GM18951 (cell line): ENCODE measurements around the gene PPCS.

ENCODE experiments used
- POLR2A ChIP-seq: IDR thresholded peaks from 4 replicates; pipeline ENCODE4 v1.6.1; 2011; ENCODE audit warnings: mild to moderate bottlenecking; ENCODE audit not compliant: insufficient read length, insufficient read depth; ENCODE audit errors: extremely low read depth
- in situ Hi-C: fragments of 300-500 bp; cut with MboI; formaldehyde crosslinking; loops from one replicate; pipeline ENCODE4 v1.12.0; 2022; ENCODE audit warnings: low sequenced_read_pairs, mixed read lengths, inconsistent platforms; ENCODE audit not compliant: unreplicated experiment

PPCS gene

DNA sequence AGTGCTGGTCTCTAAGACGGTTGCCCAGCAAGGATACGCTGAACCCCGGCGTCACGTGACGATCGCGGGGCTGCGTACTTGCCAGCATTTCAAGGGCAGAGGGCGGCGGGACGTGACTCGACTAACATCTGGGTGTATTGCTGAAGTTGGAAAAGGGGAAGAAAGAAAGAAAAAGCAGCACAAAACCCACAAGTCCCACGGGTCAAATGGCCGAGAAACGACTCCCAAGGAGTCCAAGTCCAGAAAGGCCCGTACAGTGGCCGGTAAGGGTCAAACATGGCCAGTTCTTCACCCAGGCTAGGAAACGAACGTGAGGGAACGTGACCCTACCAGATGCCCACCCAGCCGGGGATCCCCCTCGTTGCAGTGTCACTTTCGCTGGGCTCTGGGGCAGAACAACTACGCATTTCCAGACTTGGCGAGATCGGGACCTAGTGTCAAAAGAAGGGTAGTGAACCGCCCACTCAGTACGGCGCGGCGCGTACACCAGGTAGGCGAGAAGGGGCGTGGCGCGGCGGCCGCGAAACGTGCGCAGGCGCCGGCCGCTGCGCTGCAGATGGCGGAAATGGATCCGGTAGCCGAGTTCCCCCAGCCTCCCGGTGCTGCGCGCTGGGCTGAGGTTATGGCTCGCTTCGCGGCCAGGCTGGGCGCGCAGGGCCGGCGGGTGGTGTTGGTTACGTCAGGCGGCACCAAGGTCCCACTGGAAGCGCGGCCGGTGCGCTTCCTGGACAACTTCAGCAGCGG lies at the start of gene PPCS, which contains the start of gene ZMYND12:
Gene PPCS, plus strand, starts transcription at position 534 of the 744 bp plus-strand sequence. Its CDS starts 23 bp downstream, at position 557.
Gene ZMYND12, minus strand, starts transcription at position 13 of the 744 bp plus-strand sequence. CDS start 25 bp downstream, outside the sequence.
- TF ChIP-seq POLR2A, result peak; percentile 97
- in situ Hi-C loops, result no loop called here

DNA sequence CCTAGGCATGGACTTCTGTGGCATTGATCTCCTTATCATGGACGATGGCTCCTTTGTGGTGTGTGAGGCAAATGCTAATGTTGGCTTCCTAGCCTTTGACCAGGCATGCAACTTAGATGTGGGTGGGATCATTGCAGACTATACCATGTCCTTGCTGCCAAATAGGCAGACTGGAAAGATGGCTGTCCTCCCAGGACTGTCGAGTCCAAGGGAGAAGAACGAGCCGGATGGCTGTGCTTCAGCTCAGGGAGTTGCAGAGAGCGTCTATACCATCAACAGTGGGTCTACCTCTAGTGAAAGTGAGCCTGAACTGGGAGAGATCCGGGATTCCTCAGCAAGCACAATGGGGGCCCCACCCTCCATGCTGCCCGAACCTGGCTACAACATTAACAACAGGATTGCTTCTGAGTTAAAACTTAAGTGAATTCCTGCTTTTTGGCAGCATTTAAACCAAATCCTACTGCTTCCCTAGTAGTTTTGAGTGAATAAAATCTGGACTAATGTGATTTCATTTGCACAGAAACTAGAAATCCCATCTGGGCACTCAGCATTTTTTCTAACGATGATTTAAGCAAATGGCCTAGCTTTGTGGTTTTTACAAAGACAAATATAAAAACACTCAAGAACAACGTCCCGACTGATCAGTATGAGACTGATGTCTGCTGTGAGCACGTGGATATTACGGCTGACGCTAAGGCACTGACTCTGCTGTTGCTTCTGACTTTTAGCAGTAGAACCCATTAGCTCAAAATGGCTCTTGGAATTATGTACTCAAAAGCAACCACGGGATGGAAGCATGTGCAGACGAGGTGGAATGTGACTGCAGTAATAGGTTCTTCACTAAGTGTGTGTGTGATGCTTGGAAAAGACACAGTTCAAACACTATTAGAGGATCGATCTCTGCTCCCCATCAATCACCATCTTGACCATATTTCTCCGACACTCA lies 41.5 kb upstream of the PPCS start:
- no peak for TF ChIP-seq POLR2A
- in situ Hi-C loops, result no loop called here

DNA sequence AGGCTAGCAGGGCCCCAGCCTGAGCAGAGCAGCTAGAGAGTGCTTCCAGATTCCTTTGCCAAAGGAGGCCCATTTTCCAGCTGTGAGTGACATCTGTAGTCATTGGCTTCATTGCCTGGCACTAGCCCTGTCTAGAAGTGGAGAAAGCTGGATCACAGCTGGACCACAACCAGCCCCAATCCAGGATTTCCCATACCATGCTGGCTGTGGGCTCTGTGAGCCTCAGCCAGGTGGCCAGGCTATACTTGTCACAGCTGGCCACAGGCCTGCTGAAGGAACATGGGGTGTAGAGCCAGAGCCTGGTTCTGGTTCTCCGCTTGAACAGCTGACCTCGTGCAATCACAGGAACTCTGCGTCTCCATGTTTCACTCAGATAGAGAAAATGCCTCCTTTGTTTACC lies 39.2 kb upstream of the PPCS start:
- in situ Hi-C loops, result no loop called here
- TF ChIP-seq POLR2A, result no peak

DNA sequence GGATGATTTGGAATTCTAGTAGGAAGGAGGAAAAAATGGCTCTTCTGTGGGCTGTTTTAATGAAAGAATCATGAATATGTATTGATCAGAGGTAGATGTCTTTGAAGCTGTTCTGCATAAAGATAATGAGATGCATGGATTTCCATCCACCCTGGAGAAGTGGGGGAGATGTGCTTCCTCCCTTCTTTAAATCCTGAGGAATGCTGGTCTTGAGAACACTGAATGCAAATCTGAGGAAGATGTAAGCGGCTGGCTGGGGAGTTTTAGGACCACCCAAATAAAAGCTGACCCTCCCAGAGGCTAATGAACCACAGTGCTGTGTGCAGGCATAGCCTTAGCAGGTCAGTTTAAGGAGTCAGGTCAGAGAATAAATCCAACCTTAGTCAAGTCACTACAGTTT lies 37.8 kb upstream of the PPCS start:
- in situ Hi-C loops, result no loop called here
- no peak for TF ChIP-seq POLR2A

DNA sequence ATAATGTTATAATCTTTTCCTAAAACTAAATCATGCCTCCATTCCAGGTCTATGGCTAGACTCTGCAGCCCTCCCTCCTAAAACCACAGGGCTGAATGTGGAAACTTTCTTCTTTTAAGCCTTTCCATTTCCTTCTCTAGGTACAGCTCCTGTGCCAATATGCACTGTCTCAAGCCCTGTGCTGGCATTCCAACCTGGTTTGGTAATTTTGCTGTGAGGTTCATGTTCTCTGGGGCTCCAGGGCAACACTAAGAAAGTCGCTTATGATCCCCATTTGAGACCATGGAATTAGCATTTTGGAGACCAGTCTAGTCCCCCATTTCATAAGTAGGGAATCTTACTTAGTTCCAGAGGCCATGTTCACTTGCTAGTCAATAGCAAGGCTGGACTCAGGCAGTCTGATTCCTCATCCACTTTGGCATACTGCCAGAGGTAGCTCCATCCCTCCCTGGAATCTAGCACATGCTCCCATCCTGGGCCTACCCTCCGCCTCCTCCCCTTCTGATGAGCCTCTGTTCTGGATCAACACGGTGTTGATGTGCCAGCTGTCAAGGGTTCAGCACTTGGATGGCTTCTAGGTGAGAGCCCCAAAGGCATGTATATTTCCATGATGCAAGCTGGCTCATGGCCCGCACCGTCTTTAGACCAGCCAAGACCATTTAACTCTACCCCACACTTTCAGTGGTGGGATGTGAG lies 37.1 kb upstream of the PPCS start:
- no peak for TF ChIP-seq POLR2A
- in situ Hi-C loops, result no loop called here

DNA sequence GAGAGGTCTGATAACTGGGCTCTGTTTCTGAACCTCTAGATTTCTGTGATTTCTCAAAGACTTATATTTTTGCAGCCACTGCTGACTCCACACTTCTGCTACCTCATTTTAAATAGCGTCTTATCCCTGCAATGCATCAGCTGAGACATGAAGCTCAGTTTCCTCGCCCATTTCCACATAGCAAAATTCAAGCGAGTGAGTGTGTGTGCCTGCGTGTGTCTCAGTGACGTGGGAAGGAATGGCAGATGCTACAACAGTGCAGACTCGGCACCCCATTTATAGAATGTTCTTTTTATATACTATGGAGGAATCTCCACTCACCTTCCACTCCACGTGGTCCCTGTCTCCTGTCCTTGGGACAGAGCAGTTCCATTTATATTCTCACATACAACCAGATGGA lies 36.2 kb upstream of the PPCS start:
- TF ChIP-seq POLR2A, result no peak
- in situ Hi-C loops, result no loop called here

DNA sequence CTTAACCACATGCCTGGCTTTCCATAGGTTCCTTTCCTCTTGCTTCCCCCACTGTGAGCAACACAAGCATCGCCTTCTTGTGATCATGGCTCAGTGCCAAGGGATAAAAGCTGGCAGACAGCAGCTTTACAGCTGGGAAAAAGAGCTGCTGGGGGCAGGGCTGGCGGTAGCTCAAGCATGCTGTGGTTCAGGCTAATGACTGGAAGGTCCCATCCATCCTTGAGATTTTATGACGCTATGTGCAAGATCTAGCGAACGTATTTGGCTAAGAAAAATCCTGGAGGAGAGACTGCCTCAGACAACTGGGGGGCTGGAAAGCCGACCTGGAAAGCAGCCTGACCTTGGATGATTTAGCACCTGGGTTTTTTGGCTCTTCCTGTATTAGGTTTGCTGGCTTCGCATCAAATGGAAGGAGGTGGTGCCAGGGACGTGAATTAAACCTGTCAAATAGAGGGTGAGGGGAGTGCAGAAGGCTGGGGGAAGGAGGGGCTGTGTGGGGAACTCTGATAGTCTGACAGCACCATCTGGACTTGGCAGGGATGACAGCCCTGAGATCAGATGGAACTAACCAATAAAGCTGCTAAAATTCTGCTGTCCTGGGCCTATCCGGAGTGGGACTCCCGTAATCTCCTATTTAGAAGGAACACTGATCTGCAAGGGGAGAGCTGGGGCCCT lies 35.3 kb upstream of the PPCS start:
- no peak for TF ChIP-seq POLR2A
- in situ Hi-C loops, result no loop called here

DNA sequence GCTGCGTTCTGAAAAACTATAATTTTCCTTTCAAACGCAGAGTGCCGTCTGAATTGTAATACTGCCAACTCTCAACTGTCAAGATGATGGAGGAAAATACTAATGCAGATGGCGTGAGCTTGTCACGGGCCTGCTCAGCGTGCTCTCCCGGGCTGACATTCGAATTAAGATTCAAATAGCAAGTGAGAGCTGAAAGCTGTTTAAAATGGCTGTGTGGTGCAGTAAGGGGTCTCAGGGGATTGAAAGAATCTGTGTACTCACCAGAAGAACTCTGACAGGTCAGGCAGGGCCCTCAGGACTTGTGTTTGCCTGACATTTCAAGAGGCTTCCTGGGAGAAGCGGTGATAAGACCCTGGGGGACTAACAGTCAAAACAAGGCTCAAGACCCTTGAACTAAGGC lies 33.6 kb upstream of the PPCS start:
- in situ Hi-C loops, result no loop called here
- no peak for TF ChIP-seq POLR2A

DNA sequence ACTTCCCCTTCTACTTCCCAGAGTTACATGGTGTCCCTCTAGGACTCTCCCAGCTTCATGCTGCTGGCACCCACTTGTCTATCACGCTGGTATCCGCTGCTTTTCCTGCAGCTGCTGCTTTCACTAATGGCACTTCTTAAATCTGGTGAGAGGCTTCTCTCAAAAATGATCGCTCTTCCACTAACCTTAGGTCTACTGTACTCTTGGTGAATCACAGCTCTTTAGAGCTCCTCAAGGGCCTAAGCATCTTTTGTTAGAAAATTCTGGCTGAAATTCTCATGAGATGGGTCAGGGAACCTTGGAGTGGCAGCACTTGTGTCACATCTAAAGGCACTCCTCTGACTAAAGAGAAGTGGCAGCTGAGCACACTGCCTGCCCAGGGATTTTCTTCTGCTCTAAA lies 32.7 kb upstream of the PPCS start:
- in situ Hi-C loops, result no loop called here
- no peak for TF ChIP-seq POLR2A

DNA sequence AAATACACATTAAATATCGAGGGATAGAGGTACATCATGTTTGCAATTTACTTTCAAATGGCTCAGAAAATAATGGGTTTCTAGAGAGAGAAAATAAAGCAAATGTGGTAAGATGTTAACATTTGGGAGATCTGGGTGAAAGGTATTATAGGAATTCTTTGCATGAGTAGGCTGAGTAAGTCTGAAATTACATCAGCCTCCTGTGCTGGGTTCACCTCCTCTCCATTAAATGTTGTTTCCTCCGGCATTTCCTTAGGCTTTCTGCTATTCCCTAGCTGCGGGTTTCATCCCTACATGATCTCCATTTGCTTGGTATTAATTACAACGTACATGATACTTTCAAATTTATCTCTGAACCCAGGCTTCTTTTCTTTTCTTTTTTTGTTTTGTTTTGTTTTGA lies 32.1 kb upstream of the PPCS start:
- in situ Hi-C loops, result no loop called here
- no peak for TF ChIP-seq POLR2A

DNA sequence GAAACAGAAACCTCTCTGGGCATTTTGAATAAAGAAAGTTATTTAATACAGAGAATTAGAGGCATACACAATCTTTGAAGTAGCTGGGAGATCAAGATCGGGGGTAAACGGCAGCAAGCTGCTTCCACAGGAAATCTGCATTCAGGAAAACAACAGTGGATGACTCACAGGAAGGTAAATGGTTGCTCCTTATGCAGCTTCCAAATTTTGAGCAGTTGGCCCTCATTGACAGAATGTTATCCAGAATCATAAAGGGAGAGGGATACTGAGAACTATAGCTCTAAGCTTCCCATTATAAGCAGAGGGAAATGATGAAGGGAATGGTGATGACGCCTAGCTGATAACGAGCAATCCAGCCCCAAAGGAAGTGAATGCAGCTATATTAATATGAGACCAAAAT lies 29.1 kb upstream of the PPCS start:
- TF ChIP-seq POLR2A, result no peak
- in situ Hi-C loops, result no loop called here

DNA sequence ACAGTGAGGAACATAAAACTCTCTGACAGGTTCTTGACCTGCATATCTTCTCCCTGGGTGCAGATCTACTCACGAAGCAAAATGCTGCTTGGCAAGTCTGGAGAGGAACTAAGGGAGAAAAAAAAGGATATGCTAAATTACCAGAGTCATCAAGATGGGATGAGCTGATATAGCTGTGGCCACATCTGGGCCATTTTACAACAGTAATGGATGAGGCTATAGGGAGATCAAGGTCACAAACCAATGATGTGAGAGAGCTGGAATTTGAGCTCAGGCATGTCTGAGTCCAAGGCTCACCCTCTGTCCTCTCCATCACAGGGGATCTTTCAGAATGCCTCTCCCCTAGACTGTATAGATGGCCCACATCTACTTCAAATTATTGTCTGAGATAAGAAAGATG lies 26.7 kb upstream of the PPCS start:
- no peak for TF ChIP-seq POLR2A

More for the DNA sequence above, 26.7 kb upstream of the PPCS start:
- in situ Hi-C loops, result no loop called here
